GM12874 (cell line): ENCODE measurements around the gene LST1.

ENCODE experiments used
- CTCF ChIP-seq: IDR thresholded peaks from 2 replicates; pipeline ENCODE4 v1.5.1; 2011; ENCODE audit warnings: low read depth, mild to moderate bottlenecking, control low read depth, low read length, moderate library complexity; ENCODE audit not compliant: insufficient read depth

LST1 gene

GRCh38 chr6:31579546-31580437 is 6.3 kb upstream of the LST1 start:
- no peak for TF ChIP-seq CTCF

GRCh38 chr6:31580438-31580740 is 5.7 kb upstream of the LST1 start:
- no peak for TF ChIP-seq CTCF

DNA sequence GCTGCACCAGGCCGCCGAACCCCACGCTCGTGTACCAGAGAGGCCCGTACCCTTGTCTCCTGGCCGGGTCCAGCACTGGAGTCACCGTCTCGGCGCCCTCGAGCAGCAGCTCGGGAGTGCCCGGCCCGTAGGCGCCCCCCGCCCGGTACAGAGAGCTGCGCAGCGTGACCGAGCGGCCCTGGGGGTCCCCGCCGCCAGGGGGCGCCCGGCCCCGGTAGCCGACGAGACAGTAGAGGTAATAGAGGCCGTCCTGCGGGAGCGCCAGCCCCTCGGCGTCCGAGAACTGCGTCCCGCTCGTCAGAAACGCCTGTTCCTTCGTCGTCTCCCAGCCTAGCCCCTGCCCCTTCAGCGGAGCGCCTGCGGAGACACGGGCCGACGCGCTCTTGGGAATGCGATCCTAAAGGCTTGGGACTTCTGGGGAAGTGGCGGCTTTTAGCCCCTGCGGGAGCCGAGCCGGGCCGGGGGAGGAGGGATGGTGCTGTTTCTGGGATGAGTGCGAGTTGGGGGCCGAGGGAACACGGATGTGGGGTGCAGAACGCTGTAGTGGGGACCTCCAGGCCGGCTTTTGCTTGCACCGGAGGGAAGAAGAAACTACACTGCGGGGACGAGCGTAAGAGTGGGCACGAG is 5.2 kb upstream of the LST1 start:
- peak; percentile 99 for TF ChIP-seq CTCF

GRCh38 chr6:31581434-31582229 is 4.4 kb upstream of the LST1 start:
- no peak for TF ChIP-seq CTCF

GRCh38 chr6:31582230-31582643 is 3.8 kb upstream of the LST1 start, which contains the start of gene LTB:
LTB (minus strand) TSS chr6:31582424; CDS start chr6:31582417, 7 bp downstream.
- TF ChIP-seq CTCF = no peak

DNA sequence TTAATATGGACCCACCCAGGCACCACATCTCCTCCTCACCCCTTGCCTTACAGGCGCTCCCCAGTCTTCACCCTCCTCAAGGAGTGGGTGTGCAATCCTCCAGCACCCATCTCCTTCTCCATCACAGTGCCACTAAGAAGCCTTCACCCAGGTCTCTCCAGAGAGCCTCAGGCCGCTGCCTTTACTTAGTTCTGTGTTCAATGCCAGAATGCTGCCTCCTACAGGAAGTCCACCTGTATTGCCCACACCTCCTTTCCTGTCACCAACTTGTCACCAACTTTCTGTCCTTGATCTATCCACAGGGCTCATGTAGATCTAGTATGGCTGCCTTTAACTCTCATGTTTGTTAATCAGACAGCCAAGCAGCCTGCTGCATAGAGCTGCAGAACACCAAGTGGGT is 586 bp upstream of the LST1 start:
- TF ChIP-seq CTCF = peak; percentile 74
